ENCODE results near the gene CFI.

The CFI gene

GRCh38 chr4:109801895-109802319, at the start of gene CFI:
Gene CFI, minus strand, starts transcription at chr4:109801999. Its CDS starts 28 bp downstream, at chr4:109801971.
- DNase-seq: no peak

- no peak for DNase-seq
Measured at GRCh38 chr4:109850601-109851000, 48.8 kb upstream of the CFI start.

DNA sequence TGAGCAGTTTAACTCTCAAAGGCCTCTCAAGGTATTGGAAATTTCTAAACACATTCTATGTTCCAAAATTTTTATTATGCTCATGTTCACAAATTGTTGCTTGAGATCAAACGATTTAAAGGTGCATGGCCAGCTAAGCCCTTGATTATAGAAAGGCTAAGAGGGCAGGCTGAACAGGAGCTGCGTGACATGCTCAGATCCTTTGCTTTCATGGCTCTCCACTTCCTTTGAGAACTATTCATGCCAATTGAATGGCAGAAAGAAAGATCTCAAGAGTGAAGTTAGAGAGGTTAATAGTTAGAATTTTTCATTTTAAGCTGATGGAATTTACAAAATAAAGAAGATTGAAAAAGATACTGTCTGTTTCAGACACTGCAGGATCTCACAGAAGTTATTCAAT, 46.7 kb upstream of the CFI start:
- DNase-seq: no peak

GRCh38 chr4:109847896-109848442, 46.2 kb upstream of the CFI start, which contains the start of gene LRIT3:
Gene LRIT3, plus strand, starts transcription at chr4:109848107. Its CDS starts 95 bp downstream, at chr4:109848202.
- DNase-seq: no peak

- no peak for DNase-seq
Measured at GRCh38 chr4:109846395-109847098, 44.7 kb upstream of the CFI start.

DNA sequence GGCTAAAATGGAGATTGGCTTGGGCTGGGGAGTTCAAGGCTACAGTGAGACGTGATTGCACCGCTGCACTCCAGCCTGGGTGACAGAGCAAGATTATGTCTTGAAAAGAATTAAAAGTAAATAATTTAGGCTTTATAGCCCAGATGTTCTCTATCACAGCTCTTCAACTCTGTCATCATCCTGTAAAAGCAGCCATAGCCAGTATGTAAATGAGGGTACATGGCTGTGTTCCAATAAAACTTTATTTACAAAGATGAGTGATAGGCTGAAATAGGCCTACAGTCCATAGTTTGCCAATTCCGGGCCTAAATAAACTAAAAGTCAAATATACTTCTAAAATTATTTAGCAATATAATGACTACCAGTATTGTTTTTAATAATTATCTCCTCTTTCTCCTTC, 35.2 kb upstream of the CFI start:
- DNase-seq: no peak

GRCh38 chr4:109833756-109834155, 32.0 kb upstream of the CFI start:
- DNase-seq: no peak

DNA sequence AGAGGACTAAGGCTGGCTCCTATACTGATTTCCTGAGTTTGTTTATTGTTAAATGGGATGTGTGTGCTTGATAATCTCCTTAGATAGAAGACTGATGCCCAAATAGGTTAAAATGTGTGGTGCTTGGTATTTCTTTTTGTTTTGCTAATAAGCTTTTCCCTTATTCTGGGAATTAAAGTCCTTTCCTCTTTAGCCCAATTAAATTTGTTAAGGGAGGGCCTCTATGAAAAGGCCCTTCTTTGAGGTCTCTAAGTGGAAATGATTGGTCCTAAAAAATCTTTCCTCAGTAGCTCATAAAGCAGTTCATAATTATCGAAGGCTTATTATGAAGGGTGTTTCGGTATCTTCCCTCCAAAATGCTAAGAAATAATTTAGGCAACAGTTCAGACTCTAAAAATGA, 25.9 kb upstream of the CFI start, which contains the start of gene RRH:
TSS of gene RRH (plus strand) at position 301 of the 400 bp plus-strand sequence. CDS start at position 357, 56 bp downstream.
- no peak for DNase-seq

DNA sequence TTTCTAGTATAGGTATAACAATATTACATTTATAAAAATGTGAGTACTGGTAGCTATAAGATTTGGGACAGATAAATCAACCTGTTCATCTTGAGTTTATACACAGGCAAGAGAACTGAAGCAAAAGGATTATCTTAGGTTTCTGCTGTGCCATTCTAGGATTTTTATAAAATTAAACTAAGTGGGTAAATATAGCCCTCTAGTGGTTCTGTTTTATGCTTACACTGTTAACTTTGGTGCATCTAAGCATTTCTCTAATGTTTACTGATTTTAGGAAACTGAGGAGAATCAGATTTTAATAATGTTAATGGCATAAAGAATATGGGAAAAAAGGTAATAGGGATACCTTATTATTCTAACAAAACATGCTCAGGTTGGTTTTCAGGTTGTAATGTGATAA, 24.9 kb upstream of the CFI start:
- no peak for DNase-seq

GRCh38 chr4:109821185-109821584, 19.4 kb upstream of the CFI start:
- no peak for DNase-seq

- no peak for DNase-seq
Measured at GRCh38 chr4:109820563-109820962, 18.8 kb upstream of the CFI start.

DNA sequence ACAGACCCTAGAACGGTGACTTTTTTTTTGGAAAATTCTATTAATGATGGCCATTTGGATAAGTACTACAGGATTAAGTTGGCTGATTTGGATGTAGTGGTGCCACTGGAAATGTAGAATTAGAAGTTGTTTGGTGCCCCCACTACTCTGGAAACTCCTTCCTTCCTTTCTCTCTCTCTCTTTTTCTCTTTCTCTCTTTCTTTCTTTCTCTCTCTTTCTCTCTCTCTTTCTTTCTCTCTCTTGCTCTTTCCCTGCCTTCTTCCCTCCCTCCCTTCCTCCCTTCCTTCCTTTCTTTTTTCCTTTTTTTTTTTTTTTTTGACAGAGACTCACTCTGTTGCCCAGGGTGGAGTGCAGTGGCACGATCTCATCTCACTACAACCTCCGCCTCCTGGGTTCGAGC, 16.5 kb upstream of the CFI start:
- DNase-seq: no peak

DNA sequence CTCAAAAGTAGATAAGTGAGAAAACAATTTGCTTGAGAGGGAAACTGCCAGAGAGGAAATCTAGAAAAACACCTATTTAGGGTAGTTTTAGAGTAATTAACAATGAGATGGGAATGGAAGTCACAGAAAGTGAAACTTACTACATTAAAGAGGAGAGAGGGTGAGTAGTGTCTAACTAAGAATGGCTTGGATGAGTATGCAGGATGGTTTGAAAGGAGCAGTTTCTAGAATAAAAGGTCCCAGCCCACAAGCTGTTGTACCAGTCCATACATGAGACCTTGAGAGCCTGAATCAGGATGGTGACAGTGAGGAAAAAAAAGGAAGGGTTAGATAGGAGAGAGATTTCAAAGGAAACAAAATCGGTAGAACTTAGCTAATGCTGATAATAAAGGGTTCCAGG, 15.1 kb upstream of the CFI start:
- no peak for DNase-seq

DNA sequence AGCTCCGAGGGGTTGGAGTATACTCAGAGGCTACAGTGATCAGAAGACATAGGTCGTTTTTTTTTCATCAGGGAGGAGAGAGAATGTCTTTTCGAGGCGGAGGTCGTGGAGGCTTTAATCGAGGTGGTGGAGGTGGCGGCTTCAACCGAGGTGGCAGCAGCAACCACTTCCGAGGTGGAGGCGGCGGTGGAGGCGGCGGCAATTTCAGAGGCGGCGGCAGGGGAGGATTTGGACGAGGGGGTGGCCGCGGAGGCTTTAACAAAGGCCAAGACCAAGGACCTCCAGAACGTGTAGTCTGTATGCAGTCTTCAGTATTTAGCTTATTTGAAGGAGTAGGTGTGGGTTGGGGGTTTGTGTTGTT, 14.3 kb upstream of the CFI start:
- no peak for DNase-seq

- DNase-seq: peak; percentile 78
Measured at GRCh38 chr4:109815151-109816081, 13.6 kb upstream of the CFI start, which contains the start of gene GAR1. Gene GAR1, plus strand, starts transcription at chr4:109815762. Its CDS starts 403 bp downstream, at chr4:109816165.

DNA sequence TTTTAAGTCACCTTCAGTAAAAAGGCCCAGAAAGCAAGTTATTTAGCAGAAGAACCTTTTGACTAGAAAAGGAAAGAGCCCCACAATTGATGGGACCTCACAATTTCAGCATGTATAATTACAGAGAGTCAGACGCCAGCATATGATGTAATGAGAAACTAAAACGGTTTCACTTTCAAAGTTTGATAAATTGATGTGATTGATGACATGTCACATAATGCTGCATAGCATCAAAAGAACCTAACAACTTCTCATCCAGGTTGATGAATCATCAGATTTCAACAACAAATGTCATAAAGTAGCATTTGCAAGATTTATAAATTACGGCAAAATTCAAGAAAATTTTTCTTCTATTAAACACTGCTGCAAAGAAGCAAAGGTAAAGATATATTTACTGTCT, 9.9 kb upstream of the CFI start:
- DNase-seq: no peak

DNA sequence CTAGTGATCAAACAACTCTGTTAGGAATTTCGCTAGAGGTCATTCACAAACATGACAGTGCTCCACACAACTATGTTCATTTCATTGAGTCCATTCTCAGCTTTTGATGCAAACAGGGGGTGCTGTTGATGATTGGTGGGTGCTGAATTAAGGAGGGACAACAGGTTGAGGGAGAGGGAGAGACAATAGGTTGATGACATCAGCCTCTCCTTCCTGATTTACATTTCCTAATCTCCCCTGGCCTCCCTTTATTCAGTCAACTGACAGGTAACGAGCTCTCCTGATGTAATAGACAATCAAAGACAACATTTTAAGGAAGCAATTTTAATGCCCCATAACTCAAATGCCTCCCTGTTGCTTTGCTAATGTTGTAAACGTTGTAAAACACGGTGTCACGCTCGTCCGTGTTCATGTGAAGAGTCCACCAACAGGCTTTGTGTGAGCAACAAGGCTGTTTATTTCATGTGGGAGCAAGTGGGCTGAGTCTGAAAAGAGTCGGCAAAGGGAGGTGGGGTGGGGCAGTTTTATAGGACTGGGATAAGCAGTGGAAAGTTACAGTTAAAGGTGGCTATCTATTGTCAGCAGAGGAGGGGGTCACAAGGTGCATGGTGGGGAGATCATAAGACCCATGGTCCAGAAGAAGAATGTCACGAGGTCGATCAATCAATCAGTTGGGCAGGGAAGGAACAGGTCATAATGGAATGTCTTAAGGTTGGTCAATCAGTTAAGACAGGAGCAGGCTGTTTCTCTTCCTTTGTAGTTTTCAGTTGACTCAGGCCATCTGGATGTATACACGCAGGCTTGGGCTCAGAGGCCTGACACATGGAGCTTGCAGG, 9.0 kb upstream of the CFI start:
- DNase-seq: no peak

GRCh38 chr4:109809655-109810054, 7.9 kb upstream of the CFI start:
- no peak for DNase-seq

DNA sequence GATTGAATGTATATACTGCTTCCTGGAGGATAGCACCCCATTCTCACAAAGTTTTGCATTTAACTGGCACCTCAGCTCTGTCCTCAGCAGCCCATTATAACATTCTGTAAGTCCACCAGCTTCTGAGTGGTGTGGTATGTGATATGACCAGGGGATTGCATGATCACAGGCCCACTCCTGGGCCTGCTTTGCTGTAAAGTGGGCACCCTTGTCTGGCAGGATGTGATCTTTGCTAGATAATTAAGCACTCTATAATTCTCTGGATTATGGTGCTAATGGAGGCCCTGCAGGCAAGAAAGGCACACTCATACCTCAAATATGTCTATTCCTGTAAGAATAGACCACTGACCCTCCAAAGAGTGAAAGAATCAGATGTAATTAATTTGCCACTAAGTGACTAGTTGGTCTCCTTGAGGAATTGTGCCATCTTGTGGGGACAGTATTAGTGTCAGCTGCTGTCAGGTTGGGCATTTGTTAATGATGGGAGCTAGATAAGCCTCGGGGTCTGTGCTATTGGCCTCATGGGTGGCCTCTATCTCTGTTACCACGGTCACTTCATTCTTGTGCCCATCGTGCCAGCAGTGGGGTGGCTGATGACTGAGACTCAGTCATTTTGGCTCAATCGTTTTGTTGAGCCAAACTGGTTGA, 2.2 kb upstream of the CFI start:
- DNase-seq: no peak

DNA sequence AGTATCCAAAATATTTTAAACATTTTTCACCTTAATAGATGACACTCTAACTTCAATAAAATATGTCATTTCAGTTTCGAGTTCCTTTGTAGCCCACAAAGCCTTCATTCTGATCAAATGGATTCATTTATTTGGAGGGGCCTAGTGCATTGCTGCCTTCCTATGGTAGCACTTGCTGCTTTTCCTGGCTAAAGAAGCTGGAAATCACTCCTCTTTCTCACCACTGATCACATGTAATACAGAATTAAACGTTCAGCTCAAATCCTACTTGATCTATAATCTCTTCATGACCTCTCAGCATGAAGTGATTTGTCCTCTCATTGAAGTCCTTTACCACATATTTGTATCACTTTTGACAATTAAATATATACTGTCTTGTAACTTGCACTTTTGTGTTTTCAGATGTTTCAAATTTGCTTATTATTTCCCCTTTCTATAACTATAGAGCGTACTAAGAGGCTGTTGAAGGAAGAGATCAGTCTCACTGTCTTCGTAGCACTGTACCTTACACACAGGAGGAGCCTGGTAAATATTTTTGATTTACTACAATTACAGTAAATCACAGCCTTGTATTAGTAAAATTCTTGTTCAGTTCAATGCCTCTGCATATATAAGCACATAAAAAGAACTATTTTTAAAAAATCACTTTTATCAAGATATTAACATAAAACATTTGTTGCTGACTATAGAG, 555 bp downstream of the CFI start:
- DNase-seq: no peak

DNA sequence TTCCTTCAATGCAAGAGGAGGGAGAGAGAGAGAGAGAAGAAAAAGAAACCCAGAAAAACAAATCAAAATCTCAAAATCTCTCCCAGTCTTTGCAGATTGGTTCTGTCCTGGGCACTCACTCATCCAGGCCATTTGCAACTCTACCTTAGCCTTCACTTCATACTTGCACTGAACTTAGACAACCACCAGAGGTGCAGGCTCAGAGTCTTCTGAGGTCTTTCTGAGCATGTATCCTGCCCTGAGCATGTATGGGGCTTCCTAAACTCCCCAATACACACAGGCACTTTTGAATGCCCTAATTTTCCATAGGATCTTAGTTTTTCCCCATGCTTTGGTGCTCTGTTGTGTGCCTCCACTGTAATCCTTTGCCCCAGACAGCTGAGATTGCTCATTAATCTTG, 2.9 kb downstream of the CFI start:
- DNase-seq: no peak

- no peak for DNase-seq
Measured at GRCh38 chr4:109795059-109795458, 6.7 kb downstream of the CFI start.

All from NCI-H1436 treated with DMSO at 0.1 percent for 48 hours (cell line).